ENCODE data around the gene CFI. TPM values are rescaled to one million over a fixed set of nuclear protein-coding genes. Genes with fewer than 3 reads are reported as not detected.

The CFI gene
- total RNA-seq, 3 donors from 2014 or later (not counting 1 experiment from before 2014, with no cell fraction given), result not detected

GRCh38 chr4:109820563-109820962, 18.8 kb upstream of the CFI start:
- H3K9me3 Mint-ChIP-seq, result no peaks in the 10 kb centered on the region
- DNase-seq (no peak), ATAC-seq (no peak)
- Histone ChIP-seq H3K27me3 (ENCODE audit: control insufficient read depth, insufficient read depth, low read length) (no peaks in the 10 kb centered on the region), H3K9me3 (ENCODE audit: control insufficient read depth, insufficient read depth, low read length) (no peaks in the 10 kb centered on the region), H3K36me3 (ENCODE audit: control insufficient read depth, insufficient read depth, low read length) (peaks cover 51% of the 10 kb centered on the region), H3K27ac (ENCODE audit: low read length) (no peak overlapping the region), H3K4me3 (ENCODE audit: low read length) (no peak overlapping the region), H3K4me1 (ENCODE audit: control insufficient read depth, insufficient read depth, low read length) (peaks cover 11% of the 10 kb centered on the region)
- peak overlapping the region in 1 of 2 donors; percentile 6 for H3K27ac Mint-ChIP-seq
- H3K27me3 Mint-ChIP-seq (ENCODE audit: low read depth in 2 of 2), result no peaks in the 10 kb centered on the region
- TF ChIP-seq CTCF (IDR thresholded peaks at IDR 0.05), result no peak
- intact Hi-C loops (cut with micrococcal nuclease), result no loop called here
- 94% methylated on average over 2 of the region's 2 CpGs for WGBS (ENCODE audit: insufficient coverage)
- H3K4me1 Mint-ChIP-seq, result peaks cover 27 to 32% of the 10 kb centered on the region in 2 donors
- H3K4me3 Mint-ChIP-seq, result no peak overlapping the region
- H3K36me3 Mint-ChIP-seq, result no peaks in the 10 kb centered on the region

- WGBS (ENCODE audit: insufficient coverage), result 100% methylated on average over 2 of the region's 4 CpGs
- Histone ChIP-seq H3K9me3 (ENCODE audit: control insufficient read depth, insufficient read depth, low read length) (no peaks in the 10 kb centered on the region), H3K27me3 (ENCODE audit: control insufficient read depth, insufficient read depth, low read length) (no peaks in the 10 kb centered on the region), H3K4me1 (ENCODE audit: control insufficient read depth, insufficient read depth, low read length) (peaks cover 19% of the 10 kb centered on the region), H3K27ac (ENCODE audit: low read length) (no peak overlapping the region), H3K4me3 (ENCODE audit: low read length) (no peak overlapping the region), H3K36me3 (ENCODE audit: control insufficient read depth, insufficient read depth, low read length) (peaks cover 35% of the 10 kb centered on the region)
- H3K27me3 Mint-ChIP-seq (ENCODE audit: low read depth in 2 of 2), result no peaks in the 10 kb centered on the region
- no peak overlapping the region for H3K27ac Mint-ChIP-seq
- no peaks in the 10 kb centered on the region for H3K36me3 Mint-ChIP-seq
- intact Hi-C loops (cut with micrococcal nuclease), result loop anchor here (5.0 kb wide), 2 partner anchors 256 to 386 kb away; partner anchors contain the start of genes MCUB and SEC24B
- no peak for ATAC-seq
- no peak overlapping the region for H3K4me3 Mint-ChIP-seq
- H3K4me1 Mint-ChIP-seq, result peaks cover 36 to 41% of the 10 kb centered on the region in 2 donors
- no peak for TF ChIP-seq CTCF (IDR thresholded peaks at IDR 0.05)
- no peaks in the 10 kb centered on the region for H3K9me3 Mint-ChIP-seq
- no peak for DNase-seq
Measured at GRCh38 chr4:109818268-109818667, 16.5 kb upstream of the CFI start.

GRCh38 chr4:109816894-109817293, 15.1 kb upstream of the CFI start:
- Histone ChIP-seq H3K4me1 (ENCODE audit: control insufficient read depth, insufficient read depth, low read length) (peaks cover 19% of the 10 kb centered on the region), H3K9me3 (ENCODE audit: control insufficient read depth, insufficient read depth, low read length) (no peaks in the 10 kb centered on the region), H3K27me3 (ENCODE audit: control insufficient read depth, insufficient read depth, low read length) (no peaks in the 10 kb centered on the region), H3K27ac (ENCODE audit: low read length) (no peak overlapping the region), H3K4me3 (ENCODE audit: low read length) (no peak overlapping the region), H3K36me3 (ENCODE audit: control insufficient read depth, insufficient read depth, low read length) (peaks cover 25% of the 10 kb centered on the region)
- intact Hi-C loops (cut with micrococcal nuclease), result loop anchor here (5.0 kb wide), 2 partner anchors 255 to 385 kb away; partner anchors contain the start of genes MCUB and SEC24B
- DNase-seq, result no peak
- Mint-ChIP-seq H3K36me3 (no peaks in the 10 kb centered on the region), H3K4me1 (peaks cover 36 to 41% of the 10 kb centered on the region in 2 donors), H3K27ac (peak overlapping the region; percentile 90 to 94), H3K4me3 (peak overlapping the region; percentile 93), H3K9me3 (no peaks in the 10 kb centered on the region), H3K27me3 (ENCODE audit: low read depth in 2 of 2) (no peaks in the 10 kb centered on the region)
- 90% methylated on average over 1 of the region's 1 CpG for WGBS (ENCODE audit: insufficient coverage)
- TF ChIP-seq CTCF (IDR thresholded peaks at IDR 0.05), result no peak
- ATAC-seq, result no peak

- peaks cover 19% of the 10 kb centered on the region for H3K4me1 ChIP-seq (ENCODE audit: control insufficient read depth, insufficient read depth, low read length)
- peak; percentile 57 to 65 for DNase-seq
- peaks cover 36 to 41% of the 10 kb centered on the region in 2 donors for H3K4me1 Mint-ChIP-seq
- H3K9me3 Mint-ChIP-seq, result no peaks in the 10 kb centered on the region
- H3K27ac ChIP-seq (ENCODE audit: low read length), result peak overlapping the region; percentile 78
- no peaks in the 10 kb centered on the region for H3K9me3 ChIP-seq (ENCODE audit: control insufficient read depth, insufficient read depth, low read length)
- H3K27me3 Mint-ChIP-seq (ENCODE audit: low read depth in 2 of 2), result peaks cover 3% of the 10 kb centered on the region in 2 donors
- H3K27me3 ChIP-seq (ENCODE audit: control insufficient read depth, insufficient read depth, low read length), result no peaks in the 10 kb centered on the region
- peak overlapping the region; percentile 90 to 94 for H3K27ac Mint-ChIP-seq
- H3K4me3 ChIP-seq (ENCODE audit: low read length), result peak overlapping the region; percentile 82
- H3K36me3 Mint-ChIP-seq, result no peaks in the 10 kb centered on the region
- H3K36me3 ChIP-seq (ENCODE audit: control insufficient read depth, insufficient read depth, low read length), result peaks cover 20% of the 10 kb centered on the region
- intact Hi-C loops (cut with micrococcal nuclease), result loop anchor here (5.0 kb wide), 2 partner anchors 254 to 384 kb away; partner anchors contain the start of genes MCUB and SEC24B
- H3K4me3 Mint-ChIP-seq, result peak overlapping the region; percentile 93
- TF ChIP-seq CTCF (IDR thresholded peaks at IDR 0.05), result no peak
- peak in 2 of 3 donors; percentile 48 to 55 for ATAC-seq
- WGBS (ENCODE audit: insufficient coverage), result under 1% methylated on average over 19 of the region's 19 CpGs
Measured at GRCh38 chr4:109816082-109816442, 14.3 kb upstream of the CFI start.
